HG03571 (cell line): Measurements from ENCODE around the gene CCDC40.

ENCODE experiments used
- ATAC-seq: cut with Tn5 transposase; IDR thresholded peaks from one replicate; pipeline ENCODE4 v1.9.1; 2021; ENCODE audit not compliant: unreplicated experiment

Gene CCDC40

GRCh38 chr17:80000981-80001775 lies 35.3 kb upstream of the CCDC40 start:
- no peak for ATAC-seq

- ATAC-seq = no peak
Measured at GRCh38 chr17:80002070-80002641, 34.3 kb upstream of the CCDC40 start.

- ATAC-seq = no peak
Measured at GRCh38 chr17:80002690-80003490, 33.6 kb upstream of the CCDC40 start.

GRCh38 chr17:80003969-80004368 lies 32.5 kb upstream of the CCDC40 start:
- no peak for ATAC-seq

GRCh38 chr17:80005360-80006338 lies 30.8 kb upstream of the CCDC40 start:
- no peak for ATAC-seq

- ATAC-seq = no peak
Measured at GRCh38 chr17:80006339-80006720, 30.1 kb upstream of the CCDC40 start.

- no peak for ATAC-seq
Measured at GRCh38 chr17:80006811-80007752, 29.4 kb upstream of the CCDC40 start.

- ATAC-seq = no peak
Measured at GRCh38 chr17:80007939-80008338, 28.5 kb upstream of the CCDC40 start.

- no peak for ATAC-seq
Measured at GRCh38 chr17:80008383-80008840, 28.0 kb upstream of the CCDC40 start.

GRCh38 chr17:80008848-80009247 lies 27.6 kb upstream of the CCDC40 start:
- ATAC-seq = no peak

GRCh38 chr17:80009391-80010282 lies 26.8 kb upstream of the CCDC40 start:
- ATAC-seq = no peak

GRCh38 chr17:80010283-80010858 lies 26.1 kb upstream of the CCDC40 start:
- ATAC-seq = no peak

- no peak for ATAC-seq
Measured at GRCh38 chr17:80011989-80012555, 24.4 kb upstream of the CCDC40 start.

GRCh38 chr17:80012765-80013741 lies 23.4 kb upstream of the CCDC40 start:
- no peak for ATAC-seq

GRCh38 chr17:80017226-80018010 lies 19.0 kb upstream of the CCDC40 start:
- no peak for ATAC-seq
